K562 (cell line): ENCODE measurements around the gene CARM1. TPM values are rescaled to one million over a fixed set of nuclear protein-coding genes. Genes with fewer than 3 reads are reported as not detected.

Source experiments
- BACH1 ChIP-seq: fragments of 200-800 bp; sonication (Bioruptor generic); IDR thresholded peaks from 2 replicates; pipeline ENCODE4 v1.6.1; 2016; ENCODE audit warnings: missing genetic modification characterization, missing compliant biosample characterization
- BDP1 ChIP-seq: IDR thresholded peaks from 3 replicates; pipeline ENCODE4 v1.6.1; 2011; ENCODE audit not compliant: insufficient read length, insufficient read depth
- CBFA2T3 ChIP-seq: fragments of 450-650 bp; IDR thresholded peaks from 2 replicates; pipeline ENCODE4 v1.6.1; 2017
- CHD1 ChIP-seq: fragments of 200-600 bp; sonication (generic); IDR thresholded peaks from one replicate; pipeline ENCODE4 v1.6.1; 2012; ENCODE audit warnings: mild to moderate bottlenecking, moderate library complexity, low read length, inconsistent platforms
- CREBBP ChIP-seq: IDR thresholded peaks from one replicate; pipeline ENCODE4 v1.6.1; 2012; ENCODE audit warnings: low read depth, mild to moderate bottlenecking, control low read depth, inconsistent platforms, low read length
- EHMT2 ChIP-seq: fragments of 450-650 bp; IDR thresholded peaks from 2 replicates; pipeline ENCODE4 v1.6.1; 2018; ENCODE audit warnings: antibody characterized with exemption
- FOXP1 ChIP-seq: sonication (generic); formaldehyde crosslinking; IDR thresholded peaks from 2 replicates; pipeline ENCODE4 v1.8.0; 2022; ENCODE audit warnings: mild to moderate bottlenecking, missing genetic modification reagents
- HEY1 ChIP-seq: fragments of 250-450 bp; sonication (Bioruptor Pico); IDR thresholded peaks from 2 replicates; pipeline ENCODE4 v1.5.0; 2020; ENCODE audit warnings: mild to moderate bottlenecking, moderate library complexity, borderline replicate concordance
- HNRNPL ChIP-seq: fragments of 200-400 bp; formaldehyde crosslinking; IDR thresholded peaks from 2 replicates; pipeline ENCODE4 v1.6.1; 2017; ENCODE audit warnings: low read depth, mild to moderate bottlenecking, low read length
- NCOA4 ChIP-seq: fragments of 450-650 bp; IDR thresholded peaks from 2 replicates; pipeline ENCODE4 v1.6.1; 2018; ENCODE audit warnings: mild to moderate bottlenecking; ENCODE audit not compliant: partially characterized antibody
- NFYB ChIP-seq: IDR thresholded peaks from 2 replicates; pipeline ENCODE4 v1.6.1; 2011; ENCODE audit warnings: mild to moderate bottlenecking, moderate library complexity; ENCODE audit not compliant: insufficient read length; ENCODE audit errors: extremely low read depth
- POLR3G ChIP-seq: IDR thresholded peaks from 2 replicates; pipeline ENCODE4 v1.6.1; 2011; ENCODE audit not compliant: insufficient read length, insufficient replicate concordance; ENCODE audit errors: extremely low read depth
- U2AF2 ChIP-seq: fragments of 200-400 bp; formaldehyde crosslinking; optimal IDR thresholded peaks from 2 replicates; pipeline ENCODE3; 2017; ENCODE audit warnings: low read depth, mild to moderate bottlenecking, low read length
- ZKSCAN3 ChIP-seq: fragments of 250-450 bp; sonication (Bioruptor Pico); IDR thresholded peaks from 2 replicates; pipeline ENCODE4 v1.4.0; 2020
- ZNF41 ChIP-seq: fragments of 250-450 bp; sonication (Bioruptor Pico); conservative IDR thresholded peaks from 2 replicates; pipeline ENCODE4 v1.4.0; 2020; ENCODE audit warnings: mild to moderate bottlenecking
- ZNF507 ChIP-seq: conservative IDR thresholded peaks from 2 replicates; pipeline ENCODE4 v1.6.1; 2017; ENCODE audit warnings: missing genetic modification characterization, missing compliant biosample characterization
- ZNF699 ChIP-seq: fragments of 250-450 bp; sonication (Bioruptor Pico); IDR thresholded peaks from 2 replicates; pipeline ENCODE4 v1.8.0; 2021; ENCODE audit warnings: mild to moderate bottlenecking, moderate library complexity; ENCODE audit not compliant: insufficient replicate concordance
- ZSCAN29 ChIP-seq: fragments of 450-650 bp; IDR thresholded peaks from 2 replicates; pipeline ENCODE4 v1.6.1; 2017
- polyA plus RNA-seq, 8 experiments: library from polyadenylated mRNA; depleted of rRNA in 4 of 8; stranded (reverse) in 5 of 8; unstranded in 3 of 8; fragments of >200 nt; fragmentation: Nextera tagmentation in 2 of 8; fragmentation: Illumina TruSeq in 1 of 8; extraction: Ambion mirVana in 2 of 8; extraction: Trizol in 1 of 8; gene quantifications; 2 replicates each; pipeline versions ENCODE4 v1.2.1 to v1.2.3, GENCODE V29; 2011 to 2014; ENCODE audit warnings: inconsistent platforms in 1 of 8, missing spikeins in 1 of 8
- total RNA-seq, 7 experiments: library from RNA; depleted of rRNA in 6 of 7; stranded (reverse); fragments of >200 nt in 6 of 7; fragmentation: Illumina TruSeq in 2 of 7; extraction: Trizol in 2 of 7; gene quantifications; 2 replicates each; pipeline versions ENCODE4 v1.2.1 to v1.2.3, GENCODE V29; 2011 to 2021; ENCODE audit warnings: low replicate concordance in 1 of 7
- TF ChIP-seq, protein P1 (sequence below): sonication (generic); formaldehyde crosslinking; IDR thresholded peaks from 2 replicates; pipeline ENCODE4 v1.8.0; 2023; ENCODE audit warnings: mild to moderate bottlenecking, missing genetic modification reagents
- TF ChIP-seq, protein P2 (sequence below): fragments of 250-450 bp; sonication (Bioruptor Pico); IDR thresholded peaks from 2 replicates; pipeline ENCODE4 v1.4.0; 2020; ENCODE audit warnings: mild to moderate bottlenecking, moderate library complexity
- TF ChIP-seq, protein P3 (sequence below): sonication (generic); formaldehyde crosslinking; IDR thresholded peaks from 2 replicates; pipeline ENCODE4 v1.8.0; 2022; ENCODE audit warnings: mild to moderate bottlenecking, missing genetic modification reagents
- TF ChIP-seq, protein P4 (sequence below): sonication (generic); formaldehyde crosslinking; IDR thresholded peaks from 2 replicates; pipeline ENCODE4 v1.8.0; 2022; ENCODE audit warnings: mild to moderate bottlenecking, missing genetic modification reagents

CARM1 gene
- total and polyA plus RNA-seq, 9 of the 15 experiments (the other 6 are each of a cell fraction or from before 2014, with no cell fraction given), result 0.36 to 86.0 (median 29.7) TPM

DNA sequence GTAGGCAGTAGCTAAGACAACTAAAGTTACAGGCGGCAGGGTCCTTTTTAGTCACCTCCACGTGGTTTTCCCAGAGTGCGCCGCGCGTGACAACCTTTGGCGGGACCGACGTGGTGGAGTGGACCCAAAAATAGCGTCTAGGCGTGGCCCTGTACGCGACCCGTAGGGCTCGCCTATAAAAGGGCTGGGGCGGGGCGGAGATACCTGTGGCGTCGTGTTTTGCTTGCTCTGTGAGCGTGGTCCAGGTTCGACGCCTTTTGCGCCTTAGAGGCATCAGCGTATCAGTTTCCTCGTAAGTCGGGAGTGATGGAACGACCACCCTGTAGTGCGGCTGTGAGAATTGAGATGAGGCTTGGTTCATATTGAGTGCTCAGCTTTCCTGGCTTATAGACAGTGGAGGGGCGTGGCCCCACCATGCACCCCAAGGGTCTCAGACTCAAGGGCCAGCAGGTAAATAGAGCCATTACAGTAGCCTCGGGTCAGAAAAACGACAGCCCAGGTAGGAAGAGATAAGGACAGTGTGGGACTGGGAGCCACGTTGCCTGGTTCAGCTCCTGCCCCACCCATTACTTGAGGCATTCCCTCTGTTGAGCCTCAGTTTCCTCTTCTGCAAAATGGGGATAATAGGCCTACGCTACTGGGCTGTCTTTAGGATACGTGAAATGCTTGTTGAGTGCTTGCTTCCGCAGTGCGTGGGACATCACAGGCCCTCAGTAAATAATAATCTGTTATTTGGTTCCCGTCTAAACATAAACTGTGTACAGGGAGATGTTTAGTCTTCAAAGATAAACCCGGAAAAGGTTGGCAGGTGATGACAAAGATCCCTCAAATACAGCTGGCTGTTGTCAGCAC is 34.6 kb upstream of the CARM1 start (continued):
- TF ChIP-seq ZNF507 (tag), result no peak
- no peak for TF ChIP-seq NCOA4
- no peak for TF ChIP-seq ZNF699 (CRISPR knock-in tag)
- TF ChIP-seq ZSCAN29, result no peak
- TF ChIP-seq NFYB, result no peak
- TF ChIP-seq BDP1, result no peak
- no peak for TF ChIP-seq POLR3G
- TF ChIP-seq FOXP1 (CRISPR knock-in tag), result peak; percentile 100
- TF ChIP-seq, protein P1, sequence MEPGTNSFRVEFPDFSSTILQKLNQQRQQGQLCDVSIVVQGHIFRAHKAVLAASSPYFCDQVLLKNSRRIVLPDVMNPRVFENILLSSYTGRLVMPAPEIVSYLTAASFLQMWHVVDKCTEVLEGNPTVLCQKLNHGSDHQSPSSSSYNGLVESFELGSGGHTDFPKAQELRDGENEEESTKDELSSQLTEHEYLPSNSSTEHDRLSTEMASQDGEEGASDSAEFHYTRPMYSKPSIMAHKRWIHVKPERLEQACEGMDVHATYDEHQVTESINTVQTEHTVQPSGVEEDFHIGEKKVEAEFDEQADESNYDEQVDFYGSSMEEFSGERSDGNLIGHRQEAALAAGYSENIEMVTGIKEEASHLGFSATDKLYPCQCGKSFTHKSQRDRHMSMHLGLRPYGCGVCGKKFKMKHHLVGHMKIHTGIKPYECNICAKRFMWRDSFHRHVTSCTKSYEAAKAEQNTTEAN (CRISPR knock-in tag), result no peak
- no peak for TF ChIP-seq CHD1
- TF ChIP-seq, protein P2, sequence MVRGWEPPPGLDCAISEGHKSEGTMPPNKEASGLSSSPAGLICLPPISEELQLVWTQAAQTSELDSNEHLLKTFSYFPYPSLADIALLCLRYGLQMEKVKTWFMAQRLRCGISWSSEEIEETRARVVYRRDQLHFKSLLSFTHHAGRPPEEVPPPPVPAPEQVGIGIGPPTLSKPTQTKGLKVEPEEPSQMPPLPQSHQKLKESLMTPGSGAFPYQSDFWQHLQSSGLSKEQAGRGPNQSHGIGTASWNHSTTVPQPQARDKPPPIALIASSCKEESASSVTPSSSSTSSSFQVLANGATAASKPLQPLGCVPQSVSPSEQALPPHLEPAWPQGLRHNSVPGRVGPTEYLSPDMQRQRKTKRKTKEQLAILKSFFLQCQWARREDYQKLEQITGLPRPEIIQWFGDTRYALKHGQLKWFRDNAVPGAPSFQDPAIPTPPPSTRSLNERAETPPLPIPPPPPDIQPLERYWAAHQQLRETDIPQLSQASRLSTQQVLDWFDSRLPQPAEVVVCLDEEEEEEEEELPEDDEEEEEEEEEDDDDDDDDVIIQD (CRISPR knock-in tag), result peak; percentile 87; the same call in 1 of the 2 replicates
- TF ChIP-seq HNRNPL, result no peak
- peak; percentile 83 for TF ChIP-seq ZNF41 (CRISPR knock-in tag)
- peak; percentile 80 for TF ChIP-seq BACH1 (tag)
- peak; percentile 33; the same call in 1 of the 2 replicates for TF ChIP-seq EHMT2
- no peak for TF ChIP-seq ZKSCAN3 (CRISPR knock-in tag)
- TF ChIP-seq HEY1 (CRISPR knock-in tag), result no peak
- no peak for TF ChIP-seq U2AF2
- TF ChIP-seq, protein P3, sequence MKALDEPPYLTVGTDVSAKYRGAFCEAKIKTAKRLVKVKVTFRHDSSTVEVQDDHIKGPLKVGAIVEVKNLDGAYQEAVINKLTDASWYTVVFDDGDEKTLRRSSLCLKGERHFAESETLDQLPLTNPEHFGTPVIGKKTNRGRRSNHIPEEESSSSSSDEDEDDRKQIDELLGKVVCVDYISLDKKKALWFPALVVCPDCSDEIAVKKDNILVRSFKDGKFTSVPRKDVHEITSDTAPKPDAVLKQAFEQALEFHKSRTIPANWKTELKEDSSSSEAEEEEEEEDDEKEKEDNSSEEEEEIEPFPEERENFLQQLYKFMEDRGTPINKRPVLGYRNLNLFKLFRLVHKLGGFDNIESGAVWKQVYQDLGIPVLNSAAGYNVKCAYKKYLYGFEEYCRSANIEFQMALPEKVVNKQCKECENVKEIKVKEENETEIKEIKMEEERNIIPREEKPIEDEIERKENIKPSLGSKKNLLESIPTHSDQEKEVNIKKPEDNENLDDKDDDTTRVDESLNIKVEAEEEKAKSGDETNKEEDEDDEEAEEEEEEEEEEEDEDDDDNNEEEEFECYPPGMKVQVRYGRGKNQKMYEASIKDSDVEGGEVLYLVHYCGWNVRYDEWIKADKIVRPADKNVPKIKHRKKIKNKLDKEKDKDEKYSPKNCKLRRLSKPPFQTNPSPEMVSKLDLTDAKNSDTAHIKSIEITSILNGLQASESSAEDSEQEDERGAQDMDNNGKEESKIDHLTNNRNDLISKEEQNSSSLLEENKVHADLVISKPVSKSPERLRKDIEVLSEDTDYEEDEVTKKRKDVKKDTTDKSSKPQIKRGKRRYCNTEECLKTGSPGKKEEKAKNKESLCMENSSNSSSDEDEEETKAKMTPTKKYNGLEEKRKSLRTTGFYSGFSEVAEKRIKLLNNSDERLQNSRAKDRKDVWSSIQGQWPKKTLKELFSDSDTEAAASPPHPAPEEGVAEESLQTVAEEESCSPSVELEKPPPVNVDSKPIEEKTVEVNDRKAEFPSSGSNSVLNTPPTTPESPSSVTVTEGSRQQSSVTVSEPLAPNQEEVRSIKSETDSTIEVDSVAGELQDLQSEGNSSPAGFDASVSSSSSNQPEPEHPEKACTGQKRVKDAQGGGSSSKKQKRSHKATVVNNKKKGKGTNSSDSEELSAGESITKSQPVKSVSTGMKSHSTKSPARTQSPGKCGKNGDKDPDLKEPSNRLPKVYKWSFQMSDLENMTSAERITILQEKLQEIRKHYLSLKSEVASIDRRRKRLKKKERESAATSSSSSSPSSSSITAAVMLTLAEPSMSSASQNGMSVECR, result peak; percentile 95
- TF ChIP-seq CREBBP, result no peak
- TF ChIP-seq, protein P4, sequence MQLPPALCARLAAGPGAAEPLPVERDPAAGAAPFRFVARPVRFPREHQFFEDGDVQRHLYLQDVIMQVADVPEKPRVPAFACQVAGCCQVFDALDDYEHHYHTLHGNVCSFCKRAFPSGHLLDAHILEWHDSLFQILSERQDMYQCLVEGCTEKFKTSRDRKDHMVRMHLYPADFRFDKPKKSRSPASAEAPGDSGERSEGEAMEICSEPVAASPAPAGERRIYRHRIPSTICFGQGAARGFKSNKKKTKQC (CRISPR knock-in tag), result peak; percentile 99
- peak; percentile 32; the same call in 1 of the 2 replicates for TF ChIP-seq CBFA2T3
